Osteocyte (in vitro differentiated cells): ENCODE results near the gene IMPA2. TPM values are rescaled to one million over a fixed set of nuclear protein-coding genes. Genes with fewer than 3 reads are reported as not detected.
A peak's percentile ranks its signal among the peaks of the same experiment; 100 is the strongest.
"Not testable (repeated sequence)": the region's sequence is repeated elsewhere in the genome, so short reads cannot be mapped to it uniquely, and the experiment has no call there.

ENCODE experiments used
- DNase-seq: peaks from one replicate; pipeline ENCODE4 v3.0.0; 2021; ENCODE audit warnings: mixed read lengths; ENCODE audit not compliant: unreplicated experiment; ENCODE audit errors: extremely low spot score
- H3K27ac Mint-ChIP-seq: one replicate; pipeline ENCODE4 v1.8.0; 2021; ENCODE audit warnings: mild to moderate bottlenecking, mixed read lengths; ENCODE audit not compliant: unreplicated experiment
- H3K27me3 Mint-ChIP-seq: one replicate; pipeline ENCODE4 v1.8.0; 2021; ENCODE audit warnings: mixed read lengths; ENCODE audit not compliant: unreplicated experiment
- H3K36me3 Mint-ChIP-seq: one replicate; pipeline ENCODE4 v1.8.0; 2021; ENCODE audit warnings: mixed read lengths; ENCODE audit not compliant: unreplicated experiment
- H3K4me1 Mint-ChIP-seq: one replicate; pipeline ENCODE4 v1.8.0; 2021; ENCODE audit warnings: mixed read lengths; ENCODE audit not compliant: unreplicated experiment
- H3K4me3 Mint-ChIP-seq: one replicate; pipeline ENCODE4 v1.8.0; 2021; ENCODE audit warnings: mild to moderate bottlenecking, moderate library complexity, mixed read lengths; ENCODE audit not compliant: unreplicated experiment
- H3K9me3 Mint-ChIP-seq: one replicate; pipeline ENCODE4 v1.8.0; 2021; ENCODE audit warnings: mixed read lengths; ENCODE audit not compliant: unreplicated experiment
- CTCF ChIP-seq: fragments of 200-600 bp; sonication (generic); IDR thresholded peaks from 2 replicates; pipeline ENCODE4 v1.5.0; 2021; ENCODE audit warnings: antibody characterized with exemption, mild to moderate bottlenecking, moderate library complexity
- total RNA-seq: library from RNA; stranded (reverse); gene quantifications from 2 replicates; pipeline ENCODE4 v1.2.1, GENCODE V29; 2021

Gene IMPA2
- total RNA-seq, 1 donor from 2014 or later = 9.2 TPM

DNA sequence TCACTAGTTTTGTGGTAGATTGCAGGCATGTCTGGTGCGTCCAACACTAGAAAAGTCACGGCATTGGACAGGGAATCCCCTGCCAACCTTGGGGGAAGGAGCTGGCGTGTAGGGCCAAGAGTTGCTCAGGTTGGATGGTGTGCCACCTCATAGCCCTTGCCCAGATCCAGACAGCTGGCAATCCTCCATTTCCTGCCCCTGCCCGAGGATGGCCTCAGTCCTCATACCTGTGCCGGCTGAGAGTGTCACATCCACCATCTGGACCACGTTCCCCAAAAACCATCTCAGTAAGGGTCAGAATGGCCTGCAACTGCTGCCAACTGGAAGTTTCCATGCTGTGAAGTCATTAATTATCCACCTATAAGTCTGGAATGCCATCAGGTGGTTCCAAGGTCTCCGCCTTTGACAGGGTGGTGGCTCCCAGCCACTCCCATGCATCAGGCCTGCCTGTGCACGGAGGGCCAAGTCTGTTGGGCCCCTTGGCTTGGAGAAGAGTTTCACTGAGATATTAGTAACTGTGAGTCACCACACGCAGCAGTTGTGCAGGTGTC lies 55.0 kb downstream of the IMPA2 start:
- peaks cover 7% of the 10 kb centered on the region for H3K4me1 Mint-ChIP-seq
- H3K4me3 Mint-ChIP-seq = no peak overlapping the region
- H3K36me3 Mint-ChIP-seq = no peaks in the 10 kb centered on the region
- DNase-seq = peak; percentile 73
- no peak overlapping the region for H3K27ac Mint-ChIP-seq
- no peaks in the 10 kb centered on the region for H3K27me3 Mint-ChIP-seq
- no peaks in the 10 kb centered on the region for H3K9me3 Mint-ChIP-seq
- TF ChIP-seq CTCF = no peak

GRCh38 chr18:12038082-12038638 lies 56.9 kb downstream of the IMPA2 start:
- peaks cover 11% of the 10 kb centered on the region for H3K4me1 Mint-ChIP-seq

GRCh38 chr18:12038639-12039539 lies 57.6 kb downstream of the IMPA2 start:
- Mint-ChIP-seq H3K9me3 (no peaks in the 10 kb centered on the region), H3K36me3 (no peaks in the 10 kb centered on the region), H3K4me1 (peaks cover 10% of the 10 kb centered on the region), H3K27me3 (no peaks in the 10 kb centered on the region), H3K27ac (no peak overlapping the region), H3K4me3 (peak overlapping the region; percentile 71)
- TF ChIP-seq CTCF = peak; percentile 100
- DNase-seq = peak; percentile 94

More at GRCh38 chr18:12038082-12038638, 56.9 kb downstream of the IMPA2 start:
- no peaks in the 10 kb centered on the region for H3K36me3 Mint-ChIP-seq
- no peak for TF ChIP-seq CTCF
- DNase-seq = peak; percentile 73
- no peaks in the 10 kb centered on the region for H3K27me3 Mint-ChIP-seq
- no peaks in the 10 kb centered on the region for H3K9me3 Mint-ChIP-seq
- peak overlapping the region; percentile 58 for H3K4me3 Mint-ChIP-seq
- H3K27ac Mint-ChIP-seq = no peak overlapping the region

DNA sequence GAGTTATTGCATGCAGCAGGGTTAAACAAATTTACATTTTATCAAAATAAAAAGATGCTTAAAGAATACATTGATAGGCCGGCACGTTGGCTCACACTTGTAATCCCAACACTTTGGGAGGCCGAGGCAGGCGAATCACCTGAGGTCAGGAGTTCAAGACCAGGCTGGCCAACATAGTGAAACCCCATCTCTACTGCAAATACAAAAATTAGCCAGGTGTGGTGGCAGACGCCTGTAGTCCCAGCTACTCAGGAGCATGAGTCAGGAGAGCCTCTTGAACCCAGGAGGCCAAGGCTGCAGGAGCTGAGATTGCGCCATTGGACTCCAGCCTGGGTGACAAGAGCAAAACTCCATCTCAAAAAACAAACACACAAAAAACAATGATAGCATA lies 58.2 kb downstream of the IMPA2 start:
- H3K9me3 Mint-ChIP-seq = not testable (repeated sequence)

DNA sequence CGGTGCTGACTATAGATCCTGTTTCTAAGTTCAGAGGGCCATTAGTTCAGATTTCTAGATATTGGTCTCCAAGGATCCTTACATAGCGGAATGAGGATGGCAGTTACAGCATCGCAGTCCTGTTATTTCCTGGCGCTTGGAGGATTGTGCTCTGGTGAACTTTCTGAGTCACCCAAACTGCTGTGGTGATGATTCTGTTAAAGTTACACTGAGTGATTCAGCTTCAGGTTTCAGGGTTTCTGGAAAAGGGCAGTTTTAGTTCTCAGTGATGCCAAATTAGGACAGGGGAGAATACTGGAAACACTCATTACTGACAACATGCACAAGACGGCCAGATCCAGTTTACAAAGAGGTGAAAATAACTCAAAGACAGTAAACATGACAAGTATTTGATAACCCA lies 60.3 kb downstream of the IMPA2 start:
- peak; percentile 13 for DNase-seq
- Mint-ChIP-seq H3K4me1 (peaks cover 10% of the 10 kb centered on the region), H3K4me3 (no peak overlapping the region), H3K9me3 (no peaks in the 10 kb centered on the region), H3K27ac (peak overlapping the region; percentile 42), H3K36me3 (no peaks in the 10 kb centered on the region), H3K27me3 (no peaks in the 10 kb centered on the region)
- no peak for TF ChIP-seq CTCF

More for the DNA sequence above, 58.2 kb downstream of the IMPA2 start:
- not testable (repeated sequence) for H3K4me1 Mint-ChIP-seq, H3K27ac Mint-ChIP-seq, H3K27me3 Mint-ChIP-seq, H3K4me3 Mint-ChIP-seq, H3K36me3 Mint-ChIP-seq
- DNase-seq = peak; percentile 19
